Fibroblast of mammary gland (primary cell): ENCODE results near the gene ADPRM.

ENCODE experiments used
- DNase-seq: peaks from one replicate; pipeline ENCODE4 v3.0.0-alpha.2; 2010; ENCODE audit warnings: low read depth
- H3K4me3 ChIP-seq: 2 replicates; pipeline ENCODE4 v1.5.1; 2011; ENCODE audit warnings: low read depth, mild to moderate bottlenecking, low read length, moderate library complexity; ENCODE audit not compliant: control insufficient read depth
- TF ChIP-seq, protein P1 (sequence below): conservative IDR thresholded peaks from 2 replicates; pipeline ENCODE4 v1.5.1; 2011; ENCODE audit warnings: low read depth, low read length, inconsistent platforms; ENCODE audit not compliant: control insufficient read depth, insufficient read depth

Gene ADPRM

DNA sequence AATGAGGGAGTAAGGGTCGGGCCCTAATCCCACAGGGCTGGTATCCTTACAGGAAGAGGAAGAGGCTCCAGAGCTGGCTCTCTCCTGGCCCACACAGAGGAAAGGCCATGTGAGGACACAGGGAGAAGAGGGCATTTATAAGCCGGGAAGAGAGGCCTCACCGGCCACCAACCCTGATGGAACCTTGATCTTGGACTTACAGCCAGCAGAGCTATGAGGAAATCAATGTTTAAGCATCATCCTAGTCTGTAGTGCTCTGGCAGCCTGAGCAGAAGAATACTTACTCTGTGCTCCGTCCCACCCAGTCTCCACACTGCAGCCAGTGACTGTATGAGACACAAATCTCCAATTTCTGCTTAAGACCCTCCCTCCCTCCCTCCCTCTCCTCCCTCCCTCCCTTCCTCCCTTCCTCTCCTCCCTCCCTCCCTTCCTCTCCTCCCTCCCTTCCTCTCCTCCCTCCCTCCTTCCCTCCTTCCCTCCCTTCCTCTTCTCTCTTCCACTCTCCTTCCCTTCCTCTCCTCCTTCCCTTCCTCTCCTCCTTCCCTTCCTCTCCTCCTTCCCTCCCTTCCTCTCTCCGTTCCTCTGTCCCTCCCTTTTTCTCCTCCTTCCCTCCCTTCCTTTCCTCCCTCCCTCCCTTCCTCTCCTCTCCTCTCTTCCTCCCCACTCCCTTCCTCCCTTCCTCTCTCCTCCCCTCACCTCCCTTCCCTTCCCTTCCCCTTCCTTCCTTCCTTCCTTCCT, 41.3 kb downstream of the ADPRM start:
- DNase-seq: no peak
- TF ChIP-seq, protein P1, sequence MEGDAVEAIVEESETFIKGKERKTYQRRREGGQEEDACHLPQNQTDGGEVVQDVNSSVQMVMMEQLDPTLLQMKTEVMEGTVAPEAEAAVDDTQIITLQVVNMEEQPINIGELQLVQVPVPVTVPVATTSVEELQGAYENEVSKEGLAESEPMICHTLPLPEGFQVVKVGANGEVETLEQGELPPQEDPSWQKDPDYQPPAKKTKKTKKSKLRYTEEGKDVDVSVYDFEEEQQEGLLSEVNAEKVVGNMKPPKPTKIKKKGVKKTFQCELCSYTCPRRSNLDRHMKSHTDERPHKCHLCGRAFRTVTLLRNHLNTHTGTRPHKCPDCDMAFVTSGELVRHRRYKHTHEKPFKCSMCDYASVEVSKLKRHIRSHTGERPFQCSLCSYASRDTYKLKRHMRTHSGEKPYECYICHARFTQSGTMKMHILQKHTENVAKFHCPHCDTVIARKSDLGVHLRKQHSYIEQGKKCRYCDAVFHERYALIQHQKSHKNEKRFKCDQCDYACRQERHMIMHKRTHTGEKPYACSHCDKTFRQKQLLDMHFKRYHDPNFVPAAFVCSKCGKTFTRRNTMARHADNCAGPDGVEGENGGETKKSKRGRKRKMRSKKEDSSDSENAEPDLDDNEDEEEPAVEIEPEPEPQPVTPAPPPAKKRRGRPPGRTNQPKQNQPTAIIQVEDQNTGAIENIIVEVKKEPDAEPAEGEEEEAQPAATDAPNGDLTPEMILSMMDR: no peak
- H3K4me3 ChIP-seq: no peak overlapping the region

DNA sequence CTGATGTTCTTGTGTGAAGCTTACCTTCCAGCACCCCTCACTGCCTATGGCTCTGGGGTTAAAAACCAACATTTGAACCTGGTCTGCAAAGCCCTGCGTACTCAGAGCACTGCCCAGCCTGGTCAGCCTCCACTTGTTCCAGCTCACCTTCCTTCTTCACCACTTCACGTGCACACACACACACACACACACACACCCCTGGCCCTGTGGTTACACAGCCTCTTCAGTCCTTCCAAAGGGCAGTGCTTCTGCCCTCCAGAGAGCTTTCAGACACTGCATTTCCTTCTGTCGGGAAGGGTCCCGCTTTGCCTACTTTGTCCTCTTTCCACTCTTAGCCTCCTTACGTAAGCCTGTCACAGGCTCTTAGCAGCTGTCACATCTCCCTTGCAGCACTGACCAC, 42.0 kb downstream of the ADPRM start:
- TF ChIP-seq, protein P1: no peak
- DNase-seq: no peak
- no peak overlapping the region for H3K4me3 ChIP-seq

DNA sequence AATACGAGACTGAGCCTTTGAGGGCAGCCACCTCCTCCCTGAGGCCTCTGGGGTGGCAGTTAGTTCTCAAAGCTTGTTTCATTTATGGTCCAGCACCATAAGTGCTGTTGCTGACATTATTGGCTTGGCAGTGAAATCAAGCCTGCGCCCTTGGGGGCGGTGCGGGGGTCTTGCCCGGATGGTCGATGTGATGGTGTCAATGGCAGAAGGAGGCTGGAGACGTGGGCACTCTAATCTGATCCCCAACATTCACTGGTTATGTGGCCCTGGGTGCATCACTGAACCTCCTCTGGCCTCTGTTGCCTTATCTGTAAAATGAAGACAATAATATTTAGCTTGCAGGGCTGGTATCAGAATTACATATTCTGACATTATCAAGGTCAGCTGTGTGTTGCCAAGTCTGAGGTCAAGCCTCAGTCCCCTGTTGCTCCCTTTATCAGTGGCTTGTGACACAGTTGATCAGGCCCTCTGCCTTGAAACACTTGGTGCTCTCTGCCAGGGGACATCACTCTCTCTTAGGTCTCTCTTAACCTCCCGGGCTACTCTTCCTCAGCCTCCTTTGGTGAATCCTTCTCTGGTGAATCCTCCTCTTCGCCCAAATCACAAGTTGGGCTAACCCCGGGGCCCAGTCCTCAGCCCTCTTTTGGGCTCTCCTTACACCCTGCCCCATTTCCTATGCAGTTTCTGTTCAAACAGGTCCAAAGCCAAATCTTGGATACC, 44.2 kb downstream of the ADPRM start:
- H3K4me3 ChIP-seq: no peak overlapping the region
- TF ChIP-seq, protein P1: no peak
- no peak for DNase-seq

DNA sequence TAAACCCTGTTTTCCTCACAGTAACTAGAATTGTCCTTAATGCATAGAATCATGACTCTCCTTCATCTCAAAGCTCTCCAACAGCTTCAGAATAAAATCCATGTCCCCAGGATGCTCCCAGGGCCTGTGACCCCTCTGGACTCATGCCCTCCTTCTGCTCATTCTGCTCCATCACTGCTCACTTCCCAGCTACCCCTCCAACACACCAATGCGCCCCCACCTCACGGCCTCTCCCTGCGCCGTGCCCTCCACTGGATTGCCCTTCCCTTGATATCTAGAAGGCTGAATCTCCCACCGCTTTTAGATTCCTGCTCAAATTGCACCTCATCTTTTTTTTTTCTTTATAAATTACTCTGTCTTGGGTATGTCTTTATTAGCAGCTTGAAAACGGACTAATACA, 45.0 kb downstream of the ADPRM start:
- no peak overlapping the region for H3K4me3 ChIP-seq
- no peak for DNase-seq
- TF ChIP-seq, protein P1: no peak

DNA sequence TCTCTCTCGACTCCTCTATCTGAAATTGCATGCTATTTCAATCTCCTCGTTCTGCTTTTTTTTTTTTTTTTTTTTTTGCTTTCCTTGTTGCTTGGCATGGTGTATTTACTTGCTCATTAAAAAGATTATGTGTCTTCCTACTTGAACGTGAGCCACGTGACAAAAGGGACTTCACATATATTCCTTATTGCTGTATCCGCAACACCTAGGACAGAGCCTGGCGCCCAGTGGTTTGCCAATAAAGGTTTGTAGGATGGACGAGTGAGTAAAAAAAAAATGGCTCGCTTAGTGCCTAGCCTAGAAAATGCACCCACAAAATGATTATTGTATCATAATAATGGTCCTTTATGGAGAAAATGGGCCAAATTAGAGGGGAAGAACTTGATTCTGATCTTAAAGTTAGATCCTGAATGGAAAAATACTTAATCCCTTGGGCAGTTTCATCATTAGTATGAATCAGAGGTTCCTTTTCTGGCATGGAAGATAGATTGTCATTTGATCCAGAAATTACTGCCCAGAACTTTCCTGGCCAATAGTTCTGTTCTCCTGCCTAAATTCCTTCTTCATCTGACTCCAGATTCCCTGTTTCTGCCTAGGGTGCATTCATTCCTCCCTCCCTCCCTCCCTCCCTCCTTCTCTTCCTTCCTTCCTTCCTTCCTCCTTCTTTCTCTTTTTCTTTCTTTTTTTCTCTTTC, 46.1 kb downstream of the ADPRM start:
- no peak overlapping the region for H3K4me3 ChIP-seq
- peak; percentile 82 for DNase-seq
- TF ChIP-seq, protein P1: no peak

DNA sequence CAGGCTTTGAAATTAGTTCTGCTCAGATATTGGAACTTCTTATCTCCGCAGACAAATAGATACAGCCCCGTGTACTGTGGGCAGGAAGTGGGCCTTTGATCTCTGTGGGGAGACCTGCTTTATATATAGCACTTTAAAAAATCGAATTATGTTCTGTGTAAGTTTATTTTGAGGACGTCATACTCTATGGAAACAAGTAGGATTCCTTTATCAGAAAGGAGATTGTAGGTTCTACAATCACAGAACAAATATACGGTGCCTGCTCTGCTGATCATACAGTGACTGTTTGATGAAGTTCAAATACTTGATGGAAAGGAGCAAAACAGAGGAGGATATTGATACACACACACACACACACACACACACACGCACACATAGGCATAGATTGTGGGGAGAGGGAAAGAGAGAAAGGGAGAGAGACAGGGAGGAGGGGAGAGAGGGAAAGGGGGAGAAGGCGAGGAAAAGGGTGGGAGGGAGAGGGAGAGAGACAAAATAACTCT, 47.2 kb downstream of the ADPRM start:
- TF ChIP-seq, protein P1: no peak
- no peak for DNase-seq
- H3K4me3 ChIP-seq: no peak overlapping the region
